K562 (cell line): ENCODE results near the gene HPCAL1. TPM values are rescaled to one million over a fixed set of nuclear protein-coding genes. Genes with fewer than 3 reads are reported as not detected.

ENCODE experiments used
- ATAC-seq: fragments of 200-7000 bp; cut with Tn5 transposase; 3 replicates; pipeline ENCODE4 v1.9.1; 2020; ENCODE audit warnings: moderate library complexity
- BruUV-seq: library from RNA; stranded (reverse); fragments of 400-500 nt; replicated peaks from 2 replicates; lab custom pipeline; 2021; lab: Mats Ljungman, UMichigan
- CTCF ChIA-PET: fragments of 300-600 bp; formaldehyde crosslinking; extraction: SDS; loops from one replicate; lab custom pipeline; 2021; ENCODE audit warnings: low intra/inter-chr PET ratio; lab: Yijun Ruan, JAX
- POLR2A ChIA-PET: fragments of 300-600, 350-650 bp; sonication (Branson Sonifier 250); formaldehyde crosslinking; extraction: SDS; loops from one replicate; lab custom pipeline; 2021; ENCODE audit warnings: antibody characterized with exemption, inconsistent platforms; lab: Yijun Ruan, JAX
- DNase-seq, 4 experiments: peaks; one replicate each; pipeline versions ENCODE4 v3.0.0 to v3.0.0-alpha.2; 2011 to 2018; ENCODE audit warnings: low spot score in 3 of 4, mixed read lengths in 3 of 4; ENCODE audit errors: extremely low read depth in 1 of 4
- FAIRE-seq: peaks from 2 replicates; lab custom pipeline; 2011; peaks lifted over from hg19 to GRCh38; lab: Jason Lieb, UNC
- H2AFZ ChIP-seq: 2 replicates; pipeline ENCODE4 v1.6.0; 2011; ENCODE audit warnings: low read depth, low read length, control low read depth, inconsistent platforms
- H3K27ac ChIP-seq: fragments of 200-600 bp; 3 replicates; pipeline ENCODE4 v1.8.0; 2011; ENCODE audit warnings: low read depth, mild to moderate bottlenecking, control low read depth, inconsistent platforms, low read length, moderate library complexity, mixed read lengths; ENCODE audit errors: extremely low read depth
- H3K27me3 ChIP-seq, 2 experiments: fragments of 300-600 bp in 1 of 2; 2 replicates in 1 of 2; 3 replicates in 1 of 2; pipeline versions ENCODE4 v1.6.0 to v1.8.0; 2011; ENCODE audit warnings: inconsistent platforms in 2 of 2, low read length in 2 of 2, mild to moderate bottlenecking in 1 of 2, mixed read lengths in 1 of 2, moderate library complexity in 1 of 2; ENCODE audit not compliant: control insufficient read depth in 2 of 2, insufficient read depth in 2 of 2
- H3K36me3 ChIP-seq: fragments of 300-600 bp; 3 replicates; pipeline ENCODE4 v1.8.0; 2011; ENCODE audit warnings: mild to moderate bottlenecking, low read length, inconsistent platforms; ENCODE audit not compliant: control insufficient read depth, insufficient read depth
- H3K4me1 ChIP-seq, 2 experiments: fragments of 200-600 bp in 1 of 2; replicated peaks in 1 of 2; 2 replicates in 1 of 2; 3 replicates in 1 of 2; pipeline versions ENCODE4 v1.5.1 to v1.8.0; 2011; ENCODE audit warnings: inconsistent platforms in 2 of 2, low read length in 2 of 2, mild to moderate bottlenecking in 1 of 2, mixed read lengths in 1 of 2, moderate library complexity in 1 of 2; ENCODE audit not compliant: control insufficient read depth in 2 of 2, insufficient read depth in 2 of 2
- H3K4me2 ChIP-seq: 2 replicates; pipeline ENCODE4 v1.6.1; 2011; ENCODE audit warnings: low read length, control low read depth, inconsistent platforms, mixed read lengths; ENCODE audit not compliant: insufficient read depth
- H3K4me3 ChIP-seq: fragments of 200-600 bp; sonication (generic), shearing (Covaris generic); 2 replicates; pipeline ENCODE4 v1.5.1; 2016; ENCODE audit warnings: control low read depth, inconsistent platforms
- H3K79me2 ChIP-seq: fragments of 200-600 bp; 3 replicates; pipeline ENCODE4 v1.8.0; 2011; ENCODE audit warnings: low read length, inconsistent platforms; ENCODE audit not compliant: control insufficient read depth, insufficient read depth
- H3K9ac ChIP-seq, 2 experiments: 2 replicates each; pipeline versions ENCODE4 v1.6.0 to v1.6.1; 2011; ENCODE audit warnings: low read depth in 2 of 2, low read length in 2 of 2, control low read depth in 1 of 2, inconsistent platforms in 1 of 2, mild to moderate bottlenecking in 1 of 2, mixed read lengths in 1 of 2; ENCODE audit not compliant: insufficient read depth in 1 of 2
- H3K9me1 ChIP-seq: one replicate; pipeline ENCODE4 v1.6.0; 2011; ENCODE audit warnings: inconsistent platforms, mild to moderate bottlenecking, low read length, moderate library complexity; ENCODE audit not compliant: control insufficient read depth, insufficient read depth
- H3K9me3 ChIP-seq: replicated peaks from 2 replicates; pipeline ENCODE4 v1.5.1; 2011; ENCODE audit warnings: low read depth, low read length, inconsistent platforms; ENCODE audit not compliant: control insufficient read depth, insufficient read depth
- H4K20me1 ChIP-seq: replicated peaks from 2 replicates; pipeline ENCODE4 v1.6.1; 2011; ENCODE audit warnings: low read length, inconsistent platforms, mixed read lengths; ENCODE audit not compliant: control insufficient read depth, insufficient read depth
- BHLHE40 ChIP-seq: IDR thresholded peaks from 2 replicates; pipeline ENCODE4 v1.6.1; 2011; ENCODE audit warnings: low read length, improper control_type of control experiment
- C11orf30 ChIP-seq: fragments of 450-650 bp; IDR thresholded peaks from 2 replicates; pipeline ENCODE4 v1.6.1; 2016; ENCODE audit warnings: low read depth, mild to moderate bottlenecking
- MXI1 ChIP-seq: IDR thresholded peaks from 2 replicates; pipeline ENCODE4 v1.6.1; 2011; ENCODE audit warnings: low read depth, mild to moderate bottlenecking, improper control_type of control experiment, low read length
- NFE2 ChIP-seq: IDR thresholded peaks from 2 replicates; pipeline ENCODE4 v1.6.1; 2014; ENCODE audit warnings: antibody characterized with exemption, low read depth
- NFIC ChIP-seq: fragments of 450-650 bp; IDR thresholded peaks from 2 replicates; pipeline ENCODE4 v1.6.1; 2017; ENCODE audit warnings: mild to moderate bottlenecking, inconsistent platforms
- SMARCC2 ChIP-seq: fragments of 450-650 bp; IDR thresholded peaks from 2 replicates; pipeline ENCODE4 v1.6.1; 2017; ENCODE audit warnings: antibody characterized with exemption, moderate library complexity, mild to moderate bottlenecking, low read depth
- WGBS: fragments of 100-300 bp; shearing (Covaris generic); methylation state at CpG from one replicate; pipeline ENCODE4 v1.1.6; 2016; ENCODE audit warnings: low coverage, mixed read lengths; ENCODE audit not compliant: insufficient coverage; ENCODE audit errors: missing lambda C conversion rate; 5-methylcytosine and 5-hydroxymethylcytosine counted together
- in situ Hi-C: fragments of 300-500 bp; cut with MboI; formaldehyde crosslinking; loops from 4 replicates; pipeline ENCODE4 v1.15.0; 2018; ENCODE audit warnings: inconsistent platforms, mixed read lengths
- intact Hi-C: fragments of 100-400 bp; cut with micrococcal nuclease; formaldehyde crosslinking; loops from 2 replicates; pipeline ENCODE4 v1.14.2; 2022
- polyA plus RNA-seq, 8 experiments: library from polyadenylated mRNA; depleted of rRNA in 4 of 8; stranded (reverse) in 5 of 8; unstranded in 3 of 8; fragments of >200 nt; fragmentation: Nextera tagmentation in 2 of 8; fragmentation: Illumina TruSeq in 1 of 8; extraction: Ambion mirVana in 2 of 8; extraction: Trizol in 1 of 8; gene quantifications; 2 replicates each; pipeline versions ENCODE4 v1.2.1 to v1.2.3, GENCODE V29; 2011 to 2014; ENCODE audit warnings: inconsistent platforms in 1 of 8, missing spikeins in 1 of 8
- total RNA-seq, 7 experiments: library from RNA; depleted of rRNA in 6 of 7; stranded (reverse); fragments of >200 nt in 6 of 7; fragmentation: Illumina TruSeq in 2 of 7; extraction: Trizol in 2 of 7; gene quantifications; 2 replicates each; pipeline versions ENCODE4 v1.2.1 to v1.2.3, GENCODE V29; 2011 to 2021; ENCODE audit warnings: low replicate concordance in 1 of 7
- TF ChIP-seq, protein P1 (sequence below): IDR thresholded peaks from 2 replicates; pipeline ENCODE4 v1.6.1; 2012; ENCODE audit warnings: low read depth, low read length, improper control_type of control experiment, borderline replicate concordance
- TF ChIP-seq, protein P2 (sequence below): fragments of 250-450 bp; sonication (Bioruptor Pico); IDR thresholded peaks from 2 replicates; pipeline ENCODE4 v1.5.0; 2021
- TF ChIP-seq, protein P3 (sequence below), 2 experiments: IDR thresholded peaks; 2 replicates each; pipeline ENCODE4 v1.6.1; 2011; ENCODE audit warnings: borderline replicate concordance in 1 of 2, control low read depth in 1 of 2, low read depth in 1 of 2, low read length in 1 of 2, mild to moderate bottlenecking in 1 of 2, mixed read lengths in 1 of 2, moderate library complexity in 1 of 2; ENCODE audit not compliant: insufficient read depth in 1 of 2, insufficient read length in 1 of 2, poor library complexity in 1 of 2, severe bottlenecking in 1 of 2; ENCODE audit errors: extremely low read depth in 1 of 2
- TF ChIP-seq, protein P4 (sequence below): fragments of 250-450 bp; sonication (Bioruptor Pico); IDR thresholded peaks from 2 replicates; pipeline ENCODE4 v1.4.0; 2020; ENCODE audit warnings: mild to moderate bottlenecking, moderate library complexity, borderline replicate concordance

Gene HPCAL1
- total and polyA plus RNA-seq, 9 of the 15 experiments (the other 6 are each of a cell fraction or from before 2014, with no cell fraction given) = 2.7 to 65.5 (median 23.9) TPM

DNA sequence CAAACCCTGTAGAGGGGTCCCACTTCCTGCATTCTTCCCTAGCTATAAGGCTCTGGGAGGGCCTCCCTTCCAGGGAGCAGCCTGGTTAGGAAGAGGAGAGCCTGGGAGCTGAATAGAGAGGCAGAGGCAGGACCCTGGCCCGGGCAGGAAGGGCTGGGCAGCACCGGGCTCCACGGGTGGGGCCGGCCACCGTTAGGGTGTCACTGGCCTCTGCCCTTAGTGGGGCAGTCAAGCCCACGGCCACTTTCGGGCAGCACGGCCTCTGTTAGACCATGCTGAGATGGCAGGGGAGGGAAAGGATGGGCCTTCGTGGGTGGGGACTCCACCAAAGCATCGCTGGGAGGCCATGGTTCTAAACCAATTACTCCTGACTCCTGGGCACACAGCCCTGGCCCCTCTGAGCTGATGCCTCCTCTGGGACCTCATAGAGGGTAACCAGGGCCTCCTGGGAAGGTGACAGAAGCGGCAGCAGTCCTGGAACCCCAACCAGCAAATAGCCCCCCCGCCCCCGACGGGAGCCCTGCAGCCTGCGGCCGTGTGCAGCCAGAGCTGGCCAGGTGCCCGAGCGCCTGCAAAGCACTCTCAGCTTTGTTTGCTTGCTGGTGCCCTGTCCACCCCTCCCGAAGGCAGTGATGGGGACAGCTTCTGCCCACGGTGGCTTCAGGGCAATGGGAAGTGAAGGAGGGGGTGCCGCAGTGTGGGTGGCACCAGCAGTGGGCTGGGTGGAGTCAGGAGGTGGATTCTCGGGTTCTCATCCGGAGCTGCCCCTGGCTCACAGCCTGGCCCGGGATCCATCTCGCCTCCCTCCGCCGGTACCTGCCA, 16.3 kb upstream of the HPCAL1 start (continued):
- TF ChIP-seq, protein P1, sequence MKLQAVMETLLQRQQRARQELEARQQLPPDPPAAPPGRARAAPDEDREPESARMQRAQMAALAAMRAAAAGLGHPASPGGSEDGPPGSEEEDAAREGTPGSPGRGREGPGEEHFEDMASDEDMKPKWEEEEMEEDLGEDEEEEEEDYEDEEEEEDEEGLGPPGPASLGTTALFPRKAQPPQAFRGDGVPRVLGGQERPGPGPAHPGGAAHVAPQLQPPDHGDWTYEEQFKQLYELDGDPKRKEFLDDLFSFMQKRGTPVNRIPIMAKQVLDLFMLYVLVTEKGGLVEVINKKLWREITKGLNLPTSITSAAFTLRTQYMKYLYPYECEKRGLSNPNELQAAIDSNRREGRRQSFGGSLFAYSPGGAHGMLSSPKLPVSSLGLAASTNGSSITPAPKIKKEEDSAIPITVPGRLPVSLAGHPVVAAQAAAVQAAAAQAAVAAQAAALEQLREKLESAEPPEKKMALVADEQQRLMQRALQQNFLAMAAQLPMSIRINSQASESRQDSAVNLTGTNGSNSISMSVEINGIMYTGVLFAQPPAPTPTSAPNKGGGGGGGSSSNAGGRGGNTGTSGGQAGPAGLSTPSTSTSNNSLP = no peak
- TF ChIP-seq C11orf30 = no peak

DNA sequence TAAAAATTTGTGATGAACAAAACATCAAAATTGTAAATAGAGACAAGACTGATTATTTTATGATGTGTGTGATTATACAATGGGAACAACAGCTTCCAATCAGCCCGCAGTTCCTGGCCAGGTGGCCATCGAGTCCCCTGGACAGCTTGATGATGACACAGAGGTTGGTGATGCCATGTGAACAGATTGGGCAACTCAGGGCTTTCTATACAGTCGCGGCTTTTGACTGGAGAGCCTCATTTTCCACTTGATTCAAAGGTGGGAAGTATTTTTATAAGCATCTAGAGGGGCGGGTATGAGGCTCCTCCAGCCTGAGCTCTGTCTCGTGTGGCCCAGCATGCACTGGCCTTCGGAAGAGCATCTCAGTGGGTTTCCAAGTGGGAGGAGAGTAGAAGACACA, 14.9 kb upstream of the HPCAL1 start:
- no peaks in the 10 kb centered on the region for H3K9me3 ChIP-seq
- no peak for FAIRE-seq
- H4K20me1 ChIP-seq = no peaks in the 10 kb centered on the region
- no peaks in the 10 kb centered on the region for H3K27me3 ChIP-seq
- peaks cover 28 to 44% of the 10 kb centered on the region in 2 experiments for H3K4me1 ChIP-seq
- no peaks in the 10 kb centered on the region for H3K36me3 ChIP-seq
- H3K79me2 ChIP-seq = no peaks in the 10 kb centered on the region
- no peak overlapping the region for H3K4me2 ChIP-seq
- H3K9ac ChIP-seq = no peak overlapping the region
- H3K9me1 ChIP-seq = no peaks in the 10 kb centered on the region
- DNase-seq = no peak
- in situ Hi-C loops = no loop called here
- BruUV-seq = no TSS peak
- no peak overlapping the region for H3K27ac ChIP-seq
- WGBS = 58% methylated on average over 7 of the region's 7 CpGs
- intact Hi-C loops = no loop called here
- CTCF ChIA-PET = no interaction called here
- ATAC-seq = no peak
- no peak overlapping the region for H3K4me3 ChIP-seq
- no peak overlapping the region for H2AFZ ChIP-seq
- POLR2A ChIA-PET = interaction anchor here (0.6 to 1.8 kb wide), 3 partner anchors 14 to 120 kb away, joined by 3 to 5 read pairs (median 3); no protein-coding TSS in a partner anchor
- no peak for TF ChIP-seq MXI1
- TF ChIP-seq, protein P2, sequence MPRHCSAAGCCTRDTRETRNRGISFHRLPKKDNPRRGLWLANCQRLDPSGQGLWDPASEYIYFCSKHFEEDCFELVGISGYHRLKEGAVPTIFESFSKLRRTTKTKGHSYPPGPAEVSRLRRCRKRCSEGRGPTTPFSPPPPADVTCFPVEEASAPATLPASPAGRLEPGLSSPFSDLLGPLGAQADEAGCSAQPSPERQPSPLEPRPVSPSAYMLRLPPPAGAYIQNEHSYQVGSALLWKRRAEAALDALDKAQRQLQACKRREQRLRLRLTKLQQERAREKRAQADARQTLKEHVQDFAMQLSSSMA (CRISPR knock-in tag) = no peak
- TF ChIP-seq, protein P3, sequence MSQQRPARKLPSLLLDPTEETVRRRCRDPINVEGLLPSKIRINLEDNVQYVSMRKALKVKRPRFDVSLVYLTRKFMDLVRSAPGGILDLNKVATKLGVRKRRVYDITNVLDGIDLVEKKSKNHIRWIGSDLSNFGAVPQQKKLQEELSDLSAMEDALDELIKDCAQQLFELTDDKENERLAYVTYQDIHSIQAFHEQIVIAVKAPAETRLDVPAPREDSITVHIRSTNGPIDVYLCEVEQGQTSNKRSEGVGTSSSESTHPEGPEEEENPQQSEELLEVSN (IDR thresholded peaks at IDR 0.05; ENCODE audit: borderline replicate concordance in 1 of 2, extremely low read depth in 1 of 2, insufficient read depth in 1 of 2, insufficient read length in 1 of 2, low read depth in 1 of 2, low read length in 1 of 2, poor library complexity in 1 of 2, severe bottlenecking in 1 of 2) = no peak
- no peak for TF ChIP-seq NFIC
- no peak for TF ChIP-seq BHLHE40
- TF ChIP-seq, protein P4, sequence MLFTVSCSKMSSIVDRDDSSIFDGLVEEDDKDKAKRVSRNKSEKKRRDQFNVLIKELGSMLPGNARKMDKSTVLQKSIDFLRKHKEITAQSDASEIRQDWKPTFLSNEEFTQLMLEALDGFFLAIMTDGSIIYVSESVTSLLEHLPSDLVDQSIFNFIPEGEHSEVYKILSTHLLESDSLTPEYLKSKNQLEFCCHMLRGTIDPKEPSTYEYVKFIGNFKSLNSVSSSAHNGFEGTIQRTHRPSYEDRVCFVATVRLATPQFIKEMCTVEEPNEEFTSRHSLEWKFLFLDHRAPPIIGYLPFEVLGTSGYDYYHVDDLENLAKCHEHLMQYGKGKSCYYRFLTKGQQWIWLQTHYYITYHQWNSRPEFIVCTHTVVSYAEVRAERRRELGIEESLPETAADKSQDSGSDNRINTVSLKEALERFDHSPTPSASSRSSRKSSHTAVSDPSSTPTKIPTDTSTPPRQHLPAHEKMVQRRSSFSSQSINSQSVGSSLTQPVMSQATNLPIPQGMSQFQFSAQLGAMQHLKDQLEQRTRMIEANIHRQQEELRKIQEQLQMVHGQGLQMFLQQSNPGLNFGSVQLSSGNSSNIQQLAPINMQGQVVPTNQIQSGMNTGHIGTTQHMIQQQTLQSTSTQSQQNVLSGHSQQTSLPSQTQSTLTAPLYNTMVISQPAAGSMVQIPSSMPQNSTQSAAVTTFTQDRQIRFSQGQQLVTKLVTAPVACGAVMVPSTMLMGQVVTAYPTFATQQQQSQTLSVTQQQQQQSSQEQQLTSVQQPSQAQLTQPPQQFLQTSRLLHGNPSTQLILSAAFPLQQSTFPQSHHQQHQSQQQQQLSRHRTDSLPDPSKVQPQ = no peak
- TF ChIP-seq SMARCC2 = no peak
- TF ChIP-seq NFE2 = no peak
